Naive B cell (primary cell): ENCODE results near the gene NAV2. TPM values are rescaled to one million over a fixed set of nuclear protein-coding genes. Genes with fewer than 3 reads are reported as not detected.
"Not testable (repeated sequence)": the region's sequence is repeated elsewhere in the genome, so short reads cannot be mapped to it uniquely, and the experiment has no call there.

Experiments used
- ATAC-seq, 2 donors: fragments of 150-1000 bp; cut with Tn5 transposase; 2 replicates each; pipeline ENCODE4 v1.10.0; 2021; ENCODE audit warnings: low read depth in 2 of 2, mild to moderate bottlenecking in 2 of 2, moderate library complexity in 2 of 2
- DNase-seq: peaks from one replicate; pipeline ENCODE4 v3.0.0; 2022
- H3K27ac Mint-ChIP-seq, 6 donors: one replicate each; pipeline ENCODE4 v1.8.0; 2020 to 2022; ENCODE audit warnings: mild to moderate bottlenecking in 6 of 6, mixed read lengths in 6 of 6, moderate library complexity in 5 of 6, inconsistent platforms in 2 of 6
- H3K27me3 Mint-ChIP-seq, 3 donors: one replicate each; pipeline ENCODE4 v1.8.0; 2021 to 2022; ENCODE audit warnings: mixed read lengths in 3 of 3, mild to moderate bottlenecking in 1 of 3
- H3K36me3 Mint-ChIP-seq, 2 donors: one replicate each; pipeline ENCODE4 v1.8.0; 2020 to 2022; ENCODE audit warnings: mixed read lengths in 2 of 2, inconsistent platforms in 1 of 2, mild to moderate bottlenecking in 1 of 2
- H3K4me1 Mint-ChIP-seq, 3 donors: one replicate each; pipeline ENCODE4 v1.8.0; 2020 to 2022; ENCODE audit warnings: mixed read lengths in 3 of 3, inconsistent platforms in 1 of 3, mild to moderate bottlenecking in 1 of 3, moderate library complexity in 1 of 3
- H3K4me3 Mint-ChIP-seq, 8 donors: one replicate each; pipeline ENCODE4 v1.8.0; 2020 to 2022; ENCODE audit warnings: mild to moderate bottlenecking in 8 of 8, mixed read lengths in 8 of 8, moderate library complexity in 8 of 8, inconsistent platforms in 2 of 8
- H3K9me3 Mint-ChIP-seq, 7 donors: one replicate each; pipeline ENCODE4 v1.8.0; 2020 to 2022; ENCODE audit warnings: mixed read lengths in 7 of 7, mild to moderate bottlenecking in 5 of 7, inconsistent platforms in 2 of 7, moderate library complexity in 1 of 7
- polyA plus RNA-seq, 6 donors: library from polyadenylated mRNA; unstranded; fragments of 300-500 nt; fragmentation: Illumina TruSeq; gene quantifications; one replicate each; pipeline ENCODE4 v1.2.3, GENCODE V29; 2021; ENCODE audit warnings: low read depth in 6 of 6

NAV2 gene
- polyA plus RNA-seq, 6 donors from 2014 or later, result 0.90 to 3.2 (median 0.94) TPM; not detected in 3

DNA sequence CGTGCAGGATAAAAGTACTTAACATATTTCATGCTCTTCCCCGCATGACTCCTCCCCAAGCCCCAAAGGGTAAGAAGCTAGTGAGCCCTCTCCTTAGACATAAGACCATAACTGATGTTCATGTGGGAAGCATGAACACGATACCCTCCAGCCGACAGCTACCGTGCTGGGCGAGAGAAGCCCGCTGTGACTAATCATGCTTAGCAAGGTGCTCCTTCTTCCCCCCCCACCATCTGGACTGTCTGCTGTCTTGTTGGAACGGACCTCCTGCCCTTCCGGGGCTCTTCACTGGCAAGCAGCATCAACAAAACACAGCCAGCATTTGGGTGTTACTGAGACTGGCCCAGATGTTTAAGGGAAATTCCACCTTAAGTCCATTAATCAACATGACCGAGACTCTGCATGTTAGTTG is 247.0 kb downstream of the NAV2 start:
- Mint-ChIP-seq H3K4me1 (peaks cover 19 to 34% (median 31%) of the 10 kb centered on the region in 3 donors), H3K4me3 (peak overlapping the region in 3 of 8 donors; percentile 6 to 61 (median 37)), H3K36me3 (no peaks in the 10 kb centered on the region), H3K27ac (peak overlapping the region in 1 of 6 donors; percentile 86), H3K27me3 (peaks cover 19 to 31% (median 21%) of the 10 kb centered on the region in 3 donors), H3K9me3 (no peaks in the 10 kb centered on the region)
- peak in 1 of 2 donors; percentile 28 for ATAC-seq
- DNase-seq, result no peak

- H3K9me3 Mint-ChIP-seq, H3K27ac Mint-ChIP-seq, H3K4me3 Mint-ChIP-seq, H3K36me3 Mint-ChIP-seq, ATAC-seq, DNase-seq: not testable (repeated sequence)
- Mint-ChIP-seq H3K4me1 (peaks cover 19 to 34% (median 31%) of the 10 kb centered on the region in 3 donors), H3K27me3 (peaks cover 23 to 28% (median 26%) of the 10 kb centered on the region in 3 donors)
Measured at GRCh38 chr11:19960410-19960809, 247.8 kb downstream of the NAV2 start.

GRCh38 chr11:19961225-19961624 is 248.6 kb downstream of the NAV2 start:
- no peak for DNase-seq
- H3K27me3 Mint-ChIP-seq, result peaks cover 25 to 27% (median 27%) of the 10 kb centered on the region in 3 donors
- no peak for ATAC-seq
- H3K36me3 Mint-ChIP-seq, result no peaks in the 10 kb centered on the region
- peaks cover 19 to 34% (median 31%) of the 10 kb centered on the region in 3 donors for H3K4me1 Mint-ChIP-seq
- no peaks in the 10 kb centered on the region for H3K9me3 Mint-ChIP-seq
- H3K4me3 Mint-ChIP-seq, result no peak overlapping the region
- no peak overlapping the region for H3K27ac Mint-ChIP-seq

- peaks cover 28 to 31% (median 29%) of the 10 kb centered on the region in 3 donors for H3K27me3 Mint-ChIP-seq
- no peaks in the 10 kb centered on the region for H3K9me3 Mint-ChIP-seq
- H3K36me3 Mint-ChIP-seq, result no peaks in the 10 kb centered on the region
- H3K4me1 Mint-ChIP-seq, result peaks cover 19 to 34% (median 31%) of the 10 kb centered on the region in 3 donors
- ATAC-seq (no peak), DNase-seq (no peak)
- no peak overlapping the region for H3K4me3 Mint-ChIP-seq
- H3K27ac Mint-ChIP-seq, result no peak overlapping the region
Measured at GRCh38 chr11:19962053-19962800, 249.6 kb downstream of the NAV2 start.

DNA sequence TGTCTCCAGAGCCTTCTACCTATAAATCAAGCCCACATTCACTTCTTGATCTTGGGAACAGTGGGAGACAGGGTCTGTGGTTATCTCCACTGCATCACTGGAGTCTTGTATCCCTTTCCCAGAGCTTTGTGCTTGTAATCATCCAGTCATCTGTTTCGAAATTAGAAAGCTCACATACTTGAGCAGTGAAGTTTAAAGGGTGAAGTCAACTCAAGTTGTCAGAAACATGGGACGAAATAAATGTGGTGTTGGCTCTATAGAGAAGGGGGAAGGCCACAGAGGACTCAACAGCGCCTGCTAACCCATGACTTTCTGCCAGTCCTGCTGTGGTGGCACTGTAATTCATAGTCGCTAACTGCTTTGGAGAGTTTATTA is 250.2 kb downstream of the NAV2 start:
- Mint-ChIP-seq H3K36me3 (no peaks in the 10 kb centered on the region), H3K4me1 (peaks cover 19 to 32% (median 26%) of the 10 kb centered on the region in 3 donors), H3K27me3 (peaks cover 26 to 35% (median 29%) of the 10 kb centered on the region in 3 donors), H3K9me3 (no peaks in the 10 kb centered on the region), H3K27ac (no peak overlapping the region), H3K4me3 (no peak overlapping the region)
- DNase-seq (no peak), ATAC-seq (no peak)

DNA sequence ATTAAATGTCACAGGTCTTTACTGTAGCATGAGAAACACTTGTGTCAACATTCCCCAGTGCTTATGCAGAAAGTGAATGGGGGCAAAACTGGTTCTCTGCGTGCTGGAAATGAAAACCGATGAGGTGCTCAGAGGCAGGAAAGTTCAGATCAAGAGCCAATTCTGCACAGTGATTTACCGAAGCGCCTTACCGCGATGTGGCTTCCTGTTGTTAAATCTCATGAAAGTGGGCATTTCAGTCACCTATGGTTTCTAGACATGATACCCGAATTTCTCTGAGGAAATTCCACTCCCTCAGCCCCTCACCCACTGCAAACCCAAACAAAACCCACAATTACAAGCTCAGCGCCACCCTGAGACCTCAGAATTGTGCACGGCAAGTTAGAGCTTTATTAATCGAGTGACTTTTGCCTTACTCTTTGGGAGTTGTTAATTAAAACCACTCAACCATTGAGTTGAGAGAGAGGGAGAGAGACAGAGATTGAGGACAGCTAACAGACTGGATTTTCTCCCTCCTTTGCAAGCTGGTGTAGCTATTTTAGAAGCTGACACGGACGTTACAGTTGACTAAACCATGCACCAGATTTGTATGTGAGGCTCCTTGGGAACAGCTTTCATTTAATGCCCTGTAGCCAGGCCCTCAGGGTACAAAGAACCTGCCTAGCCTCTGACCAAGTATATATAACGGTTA is 251.2 kb downstream of the NAV2 start:
- DNase-seq (no peak), ATAC-seq (no peak)
- Mint-ChIP-seq H3K9me3 (no peaks in the 10 kb centered on the region), H3K4me1 (peaks cover 13 to 27% (median 25%) of the 10 kb centered on the region in 3 donors), H3K4me3 (peak overlapping the region in 1 of 8 donors; percentile 67), H3K36me3 (no peaks in the 10 kb centered on the region), H3K27me3 (peaks cover 21 to 36% (median 29%) of the 10 kb centered on the region in 3 donors), H3K27ac (peak overlapping the region in 1 of 6 donors; percentile 69)

DNA sequence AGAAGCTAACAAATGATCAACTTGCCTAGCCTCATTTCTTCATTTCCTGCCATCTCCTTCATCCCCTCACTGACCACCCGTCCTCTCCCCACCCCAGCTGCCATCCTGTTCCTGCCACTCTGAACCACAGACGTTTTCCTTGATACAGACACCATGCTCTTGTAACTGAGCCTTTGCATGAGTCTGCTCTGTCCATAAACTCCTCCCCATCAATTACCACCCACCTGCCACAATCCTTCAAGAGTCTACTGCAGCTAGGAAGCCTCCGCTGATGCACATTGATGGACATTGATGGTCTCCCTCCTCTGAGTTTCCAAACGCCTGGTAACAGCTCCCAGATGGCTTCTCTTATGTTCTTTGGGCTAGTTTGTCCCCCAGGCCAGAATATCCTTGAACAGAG is 253.8 kb downstream of the NAV2 start:
- no peak for DNase-seq
- no peak overlapping the region for H3K27ac Mint-ChIP-seq
- no peaks in the 10 kb centered on the region for H3K36me3 Mint-ChIP-seq
- H3K4me1 Mint-ChIP-seq, result peaks cover 21 to 42% (median 36%) of the 10 kb centered on the region in 3 donors
- H3K9me3 Mint-ChIP-seq, result no peaks in the 10 kb centered on the region
- H3K27me3 Mint-ChIP-seq, result peaks cover 25 to 32% (median 29%) of the 10 kb centered on the region in 3 donors
- ATAC-seq, result no peak
- H3K4me3 Mint-ChIP-seq, result no peak overlapping the region

DNA sequence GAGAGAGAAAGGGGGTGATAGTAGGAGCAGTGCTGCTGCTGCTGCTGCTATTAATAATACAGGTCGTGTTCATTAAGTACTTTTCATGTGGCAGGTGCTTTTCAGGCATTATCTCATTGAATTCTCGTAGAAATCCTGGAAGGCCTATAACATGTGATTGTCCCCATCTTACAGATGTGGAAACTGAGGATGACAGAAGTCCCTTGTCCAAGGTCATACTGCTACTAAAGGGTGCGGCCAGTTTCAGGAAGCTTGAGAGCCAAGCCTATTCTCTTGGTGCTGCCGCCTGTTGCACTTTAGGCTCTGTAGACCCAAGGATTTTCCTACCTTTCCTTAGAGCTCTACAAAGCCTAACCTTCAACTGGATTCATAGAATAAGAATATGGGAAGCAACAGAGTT is 254.3 kb downstream of the NAV2 start:
- Mint-ChIP-seq H3K9me3 (no peaks in the 10 kb centered on the region), H3K27me3 (peaks cover 25 to 30% (median 29%) of the 10 kb centered on the region in 3 donors), H3K4me1 (peaks cover 21 to 42% (median 36%) of the 10 kb centered on the region in 3 donors), H3K27ac (no peak overlapping the region), H3K4me3 (no peak overlapping the region), H3K36me3 (no peaks in the 10 kb centered on the region)
- ATAC-seq (no peak), DNase-seq (no peak)

- no peak for DNase-seq
- Mint-ChIP-seq H3K4me1 (peaks cover 21 to 42% (median 36%) of the 10 kb centered on the region in 3 donors), H3K27ac (no peak overlapping the region), H3K9me3 (no peaks in the 10 kb centered on the region), H3K36me3 (no peaks in the 10 kb centered on the region), H3K27me3 (peaks cover 25 to 30% (median 27%) of the 10 kb centered on the region in 3 donors), H3K4me3 (peak overlapping the region in 1 of 8 donors; percentile 19)
- ATAC-seq, result no peak
Measured at GRCh38 chr11:19967787-19968186, 255.2 kb downstream of the NAV2 start.

GRCh38 chr11:19968860-19969259 is 256.2 kb downstream of the NAV2 start:
- DNase-seq (no peak), ATAC-seq (peak in 1 of 2 donors; percentile 18)
- Mint-ChIP-seq H3K27me3 (peaks cover 21 to 25% (median 23%) of the 10 kb centered on the region in 3 donors), H3K9me3 (no peaks in the 10 kb centered on the region), H3K4me1 (peaks cover 17 to 35% (median 27%) of the 10 kb centered on the region in 3 donors), H3K27ac (peak overlapping the region in 3 of 6 donors; percentile 11 to 79 (median 68)), H3K36me3 (no peaks in the 10 kb centered on the region), H3K4me3 (peak overlapping the region in 1 of 8 donors; percentile 77)

DNA sequence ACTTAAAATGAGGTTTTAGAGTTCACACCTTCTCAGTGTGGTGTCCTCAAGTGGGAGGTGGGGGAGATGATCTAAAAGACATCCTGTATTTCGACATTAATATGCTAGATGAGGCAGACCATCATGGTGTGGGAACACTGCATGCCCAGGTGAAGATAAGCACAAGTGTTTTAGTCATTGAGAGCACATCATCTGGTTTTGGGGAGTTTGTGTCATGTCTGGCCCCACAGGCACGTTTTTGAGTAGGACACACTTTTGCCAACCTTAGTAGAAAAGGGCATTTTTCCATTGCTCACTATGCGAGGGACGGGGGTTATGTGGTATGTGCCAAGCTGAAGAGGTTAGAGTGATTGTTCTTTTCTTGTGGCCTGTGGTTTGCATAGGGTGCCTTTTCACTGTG is 258.3 kb downstream of the NAV2 start:
- Mint-ChIP-seq H3K27ac (no peak overlapping the region), H3K4me3 (peak overlapping the region in 2 of 8 donors; percentile 1 to 62), H3K36me3 (no peaks in the 10 kb centered on the region), H3K27me3 (peaks cover 13 to 20% (median 15%) of the 10 kb centered on the region in 3 donors), H3K4me1 (peaks cover 17 to 31% (median 25%) of the 10 kb centered on the region in 3 donors), H3K9me3 (no peaks in the 10 kb centered on the region)
- ATAC-seq (no peak), DNase-seq (no peak)

DNA sequence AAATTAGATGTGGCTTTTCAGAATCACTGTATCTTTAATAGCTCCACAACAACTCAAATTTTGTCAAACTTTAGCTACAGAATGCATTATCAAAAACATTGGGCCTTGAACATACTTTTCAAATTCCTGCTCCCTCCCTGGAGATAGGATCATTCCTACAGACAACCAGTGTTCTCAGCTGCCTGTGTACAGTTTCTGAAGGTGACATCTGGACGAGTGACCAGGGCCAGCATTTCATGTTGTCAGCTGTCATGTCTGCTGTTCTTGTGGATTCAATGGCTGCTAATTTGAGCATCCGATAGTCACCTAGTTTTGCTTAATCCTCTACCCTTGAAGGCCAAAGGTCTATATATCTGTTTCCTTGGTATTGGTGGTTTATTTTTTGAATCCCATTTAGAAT is 259.5 kb downstream of the NAV2 start:
- ATAC-seq, result no peak

GRCh38 chr11:19972651-19973050 is 260.0 kb downstream of the NAV2 start:
- Mint-ChIP-seq H3K4me1 (peaks cover 17 to 31% (median 25%) of the 10 kb centered on the region in 3 donors), H3K36me3 (no peaks in the 10 kb centered on the region), H3K27ac (peak overlapping the region in 1 of 6 donors; percentile 61), H3K27me3 (peaks cover 5 to 23% (median 7%) of the 10 kb centered on the region in 3 donors), H3K9me3 (no peaks in the 10 kb centered on the region), H3K4me3 (no peak overlapping the region)
- no peak for ATAC-seq
- DNase-seq, result no peak

More for the DNA sequence above, 259.5 kb downstream of the NAV2 start:
- Mint-ChIP-seq H3K36me3 (no peaks in the 10 kb centered on the region), H3K9me3 (no peaks in the 10 kb centered on the region), H3K4me1 (peaks cover 17 to 31% (median 25%) of the 10 kb centered on the region in 3 donors), H3K27me3 (peaks cover 5 to 22% (median 9%) of the 10 kb centered on the region in 3 donors), H3K27ac (peak overlapping the region in 1 of 6 donors; percentile 61), H3K4me3 (no peak overlapping the region)
- no peak for DNase-seq
